IMR-90 (cell line): ENCODE results near the gene LGALS1. TPM values are rescaled to one million over a fixed set of nuclear protein-coding genes. Genes with fewer than 3 reads are reported as not detected.

Experiments
- ATAC-seq: fragments of 200-7000 bp; cut with Tn5 transposase; 2 replicates; pipeline ENCODE4 v1.9.1; 2020; ENCODE audit warnings: low read depth, mild to moderate bottlenecking, moderate library complexity
- BruUV-seq: library from RNA; stranded (reverse); fragments of 400-500 nt; replicated peaks from 2 replicates; lab custom pipeline; 2021; lab: Mats Ljungman, UMichigan
- CTCF ChIA-PET: fragments of 300-600 bp; formaldehyde crosslinking; extraction: SDS; loops from one replicate; lab custom pipeline; 2021; ENCODE audit warnings: antibody characterized with exemption; lab: Yijun Ruan, JAX
- POLR2A ChIA-PET: fragments of 300-600 bp; sonication (Branson Sonifier 250); formaldehyde crosslinking; loops from one replicate; lab custom pipeline; 2022; ENCODE audit warnings: antibody characterized with exemption; ENCODE audit not compliant: unreplicated experiment; lab: Charles Lee
- DNase-seq: peaks from one replicate; pipeline ENCODE4 v3.0.0; 2013
- H2AFZ ChIP-seq: replicated peaks from 2 replicates; pipeline ENCODE3; 2013; ENCODE audit warnings: low read length, mild to moderate bottlenecking; ENCODE audit not compliant: poor library complexity
- H2AK5ac ChIP-seq: 2 replicates; pipeline ENCODE4 v1.6.1; 2013; ENCODE audit warnings: low read depth, low read length, inconsistent platforms
- H2AK9ac ChIP-seq: replicated peaks from 2 replicates; pipeline ENCODE3; 2013; ENCODE audit warnings: mild to moderate bottlenecking, low read depth, low read length, moderate library complexity; ENCODE audit not compliant: poor library complexity
- H2BK120ac ChIP-seq: 2 replicates; pipeline ENCODE4 v1.6.1; 2013; ENCODE audit warnings: low read depth, low read length, inconsistent platforms
- H2BK15ac ChIP-seq: 3 replicates; pipeline ENCODE4 v1.6.1; 2013; ENCODE audit warnings: low read depth, low read length, inconsistent platforms
- H2BK20ac ChIP-seq: 2 replicates; pipeline ENCODE4 v1.6.1; 2013; ENCODE audit warnings: low read depth, mild to moderate bottlenecking, inconsistent platforms, low read length, moderate library complexity
- H2BK5ac ChIP-seq: 2 replicates; pipeline ENCODE4 v1.6.1; 2013; ENCODE audit warnings: mild to moderate bottlenecking, low read depth, low read length, inconsistent platforms; ENCODE audit not compliant: poor library complexity, severe bottlenecking
- H3K14ac ChIP-seq: replicated peaks from 2 replicates; pipeline ENCODE4 v1.6.1; 2013; ENCODE audit warnings: low read depth, low read length, inconsistent platforms
- H3K18ac ChIP-seq: 2 replicates; pipeline ENCODE4 v1.6.1; 2013; ENCODE audit warnings: low read depth, low read length, control low read depth
- H3K23ac ChIP-seq: 2 replicates; pipeline ENCODE4 v1.6.1; 2013; ENCODE audit warnings: low read depth, low read length, inconsistent platforms
- H3K27ac ChIP-seq: 2 replicates; pipeline ENCODE4 v1.5.1; 2013; ENCODE audit warnings: mild to moderate bottlenecking, control low read depth, low read length; ENCODE audit not compliant: insufficient read depth
- H3K27me3 ChIP-seq: 2 replicates; pipeline ENCODE4 v1.6.1; 2013; ENCODE audit warnings: low read length; ENCODE audit not compliant: control insufficient read depth, insufficient read depth
- H3K36me3 ChIP-seq: 2 replicates; pipeline ENCODE4 v1.6.1; 2013; ENCODE audit warnings: low read length, mixed read lengths; ENCODE audit not compliant: control insufficient read depth, insufficient read depth
- H3K4ac ChIP-seq: 2 replicates; pipeline ENCODE4 v1.6.1; 2013; ENCODE audit warnings: low read depth, low read length, inconsistent platforms
- H3K4me1 ChIP-seq: 2 replicates; pipeline ENCODE4 v1.6.1; 2013; ENCODE audit warnings: low read length, mixed read lengths; ENCODE audit not compliant: control insufficient read depth, insufficient read depth
- H3K4me2 ChIP-seq: 2 replicates; pipeline ENCODE4 v1.6.1; 2013; ENCODE audit warnings: low read depth, mild to moderate bottlenecking, control low read depth, low read length, moderate library complexity
- H3K4me3 ChIP-seq: 2 replicates; pipeline ENCODE4 v1.5.1; 2013; ENCODE audit warnings: low read depth, mild to moderate bottlenecking, control low read depth, low read length, moderate library complexity; ENCODE audit not compliant: insufficient read depth
- H3K56ac ChIP-seq: 2 replicates; pipeline ENCODE4 v1.6.1; 2013; ENCODE audit warnings: low read length, inconsistent platforms; ENCODE audit not compliant: insufficient read depth; ENCODE audit errors: extremely low read depth
- H3K79me1 ChIP-seq, 2 experiments: 2 replicates each; pipeline ENCODE4 v1.6.1; 2013; ENCODE audit warnings: low read length in 2 of 2, inconsistent platforms in 1 of 2, low read depth in 1 of 2
- H3K9ac ChIP-seq: 2 replicates; pipeline ENCODE4 v1.6.1; 2013; ENCODE audit warnings: low read depth, low read length, control low read depth
- H3K9me1 ChIP-seq: 2 replicates; pipeline ENCODE4 v1.6.1; 2013; ENCODE audit warnings: low read length, inconsistent platforms; ENCODE audit not compliant: insufficient read depth
- H3K9me3 ChIP-seq: 2 replicates; pipeline ENCODE4 v1.6.1; 2013; ENCODE audit warnings: low read length; ENCODE audit not compliant: control insufficient read depth, insufficient read depth
- H4K20me1 ChIP-seq: 2 replicates; pipeline ENCODE4 v1.6.1; 2013; ENCODE audit warnings: low read length, inconsistent platforms; ENCODE audit not compliant: insufficient read depth
- H4K5ac ChIP-seq: 2 replicates; pipeline ENCODE4 v1.6.1; 2013; ENCODE audit warnings: mild to moderate bottlenecking, low read depth, low read length, control low read depth
- H4K8ac ChIP-seq, 2 experiments: 2 replicates each; pipeline ENCODE4 v1.6.1; 2013; ENCODE audit warnings: low read depth in 2 of 2, low read length in 2 of 2, control low read depth in 1 of 2, inconsistent platforms in 1 of 2
- H4K91ac ChIP-seq: 2 replicates; pipeline ENCODE4 v1.6.1; 2013; ENCODE audit warnings: low read depth, low read length, inconsistent platforms; ENCODE audit not compliant: insufficient read depth
- FOS ChIP-seq: fragments of 150-350 bp; IDR thresholded peaks from 2 replicates; pipeline ENCODE4 v1.6.1; 2016; ENCODE audit warnings: low read depth, low read length
- MAZ ChIP-seq: IDR thresholded peaks from 2 replicates; pipeline ENCODE4 v1.6.1; 2012; ENCODE audit warnings: low read depth, mild to moderate bottlenecking, low read length, improper control_type of control experiment, moderate library complexity, borderline replicate concordance
- POLR2A ChIP-seq: IDR thresholded peaks from 2 replicates; pipeline ENCODE4 v1.6.1; 2012; ENCODE audit warnings: mild to moderate bottlenecking, low read depth, low read length
- SMC3 ChIP-seq: fragments of 150-350 bp; IDR thresholded peaks from 2 replicates; pipeline ENCODE4 v1.6.1; 2016; ENCODE audit warnings: low read depth, mild to moderate bottlenecking, antibody characterized with exemption, low read length, moderate library complexity
- WGBS, 2 experiments: methylation state at CpG; one replicate each; pipeline versions ENCODE4 v1.1.5 to v1.1.7; 2013; ENCODE audit warnings: missing lambda C conversion rate in 2 of 2; ENCODE audit not compliant: insufficient read length in 1 of 2; ENCODE audit errors: extremely low coverage in 2 of 2; 5-methylcytosine and 5-hydroxymethylcytosine counted together
- dilution Hi-C: fragments of 300-500 bp; cut with HindIII; formaldehyde crosslinking; loops from one replicate; pipeline ENCODE4 v1.14.3; 2018; ENCODE audit warnings: low sequenced_read_pairs; ENCODE audit not compliant: unreplicated experiment
- in situ Hi-C: fragments of 300-500 bp; cut with MboI; formaldehyde crosslinking; loops from 3 replicates; pipeline ENCODE4 v1.14.3; 2019; ENCODE audit warnings: low sequenced_read_pairs, inconsistent platforms, mixed read lengths
- intact Hi-C: fragments of 100-400 bp; cut with micrococcal nuclease; formaldehyde crosslinking; loops from 2 replicates; pipeline ENCODE4 v1.10.0; 2022
- polyA plus RNA-seq, 3 experiments: library from polyadenylated mRNA; depleted of rRNA; stranded (reverse); fragments of >200 nt; gene quantifications; 2 replicates each; pipeline ENCODE4 v1.2.3, GENCODE V29; 2012; ENCODE audit warnings: low replicate concordance in 1 of 3
- total RNA-seq: library from RNA; depleted of rRNA; stranded (reverse); fragments of >200 nt; gene quantifications from 2 replicates; pipeline ENCODE4 v1.2.3, GENCODE V29; 2012
- TF ChIP-seq, protein P1 (sequence below): fragments of 150-350 bp; IDR thresholded peaks from 2 replicates; pipeline ENCODE4 v1.6.1; 2017; ENCODE audit warnings: mild to moderate bottlenecking, antibody characterized with exemption, low read length, low read depth

LGALS1 gene
- total and polyA plus RNA-seq, 2 of the 4 experiments (the other 2 are of a cell fraction): 11,896 to 15,383 TPM

- CTCF ChIA-PET: interaction anchor here (0.6 kb wide), 1 partner anchor 8 kb away, joined by 3 read pairs; no protein-coding TSS in a partner anchor
- no peaks in the 10 kb centered on the region for H3K27me3 ChIP-seq
- H3K4me1 ChIP-seq: no peaks in the 10 kb centered on the region
- 94% methylated on average over 3 of the region's 10 CpGs; no CpG with 5 or more reads in 1 of the 2 experiments for WGBS, 2 experiments
- DNase-seq (no peak), ATAC-seq (no peak)
- H3K4me2 ChIP-seq: no peak overlapping the region
- no peaks in the 10 kb centered on the region for H3K9me1 ChIP-seq
- no peak overlapping the region for H3K27ac ChIP-seq
- dilution Hi-C loops: no loop called here
- H2AK9ac ChIP-seq: no peak overlapping the region
- no peak for TF ChIP-seq MAZ
- TF ChIP-seq SMC3: no peak
- no peak for TF ChIP-seq POLR2A
- no peak for TF ChIP-seq FOS
- TF ChIP-seq, protein P1, sequence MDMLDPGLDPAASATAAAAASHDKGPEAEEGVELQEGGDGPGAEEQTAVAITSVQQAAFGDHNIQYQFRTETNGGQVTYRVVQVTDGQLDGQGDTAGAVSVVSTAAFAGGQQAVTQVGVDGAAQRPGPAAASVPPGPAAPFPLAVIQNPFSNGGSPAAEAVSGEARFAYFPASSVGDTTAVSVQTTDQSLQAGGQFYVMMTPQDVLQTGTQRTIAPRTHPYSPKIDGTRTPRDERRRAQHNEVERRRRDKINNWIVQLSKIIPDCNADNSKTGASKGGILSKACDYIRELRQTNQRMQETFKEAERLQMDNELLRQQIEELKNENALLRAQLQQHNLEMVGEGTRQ: no peak
- no peak overlapping the region for H4K91ac ChIP-seq
- intact Hi-C loops: no loop called here
- no peaks in the 10 kb centered on the region for H4K20me1 ChIP-seq
- H3K4me3 ChIP-seq: no peak overlapping the region
- H2BK120ac ChIP-seq: no peak overlapping the region
- no peak overlapping the region for H3K14ac ChIP-seq
- H4K5ac ChIP-seq: no peak overlapping the region
- in situ Hi-C loops: no loop called here
- H2AK5ac ChIP-seq: no peak overlapping the region; the same call in 1 of the 2 replicates
- no TSS peak for BruUV-seq
- no peak overlapping the region for H2BK5ac ChIP-seq
- no peaks in the 10 kb centered on the region for H3K36me3 ChIP-seq
- no peak overlapping the region for H3K9ac ChIP-seq
- POLR2A ChIA-PET: no interaction called here
- no peak overlapping the region for H3K18ac ChIP-seq
- no peak overlapping the region for H2BK20ac ChIP-seq
- H2AFZ ChIP-seq: no peak overlapping the region
- H3K56ac ChIP-seq: no peak overlapping the region
- no peaks in the 10 kb centered on the region for H3K9me3 ChIP-seq
- H3K4ac ChIP-seq: no peak overlapping the region
- H3K79me1 ChIP-seq: no peaks in the 10 kb centered on the region
- H4K8ac ChIP-seq: no peak overlapping the region
- H2BK15ac ChIP-seq: no peak overlapping the region
- no peak overlapping the region for H3K23ac ChIP-seq
Measured at GRCh38 chr22:37711490-37711889, 36.1 kb downstream of the LGALS1 start.
